ENCODE data around the gene KIAA1671. TPM values are rescaled to one million over a fixed set of nuclear protein-coding genes. Genes with fewer than 3 reads are reported as not detected.

Gene KIAA1671
- total RNA-seq, 1 experiment from 2014 or later = 68.1 TPM

GRCh38 chr22:25114369-25115362 lies 162.2 kb downstream of the KIAA1671 start:
- Mint-ChIP-seq H3K4me3 (ENCODE audit: unreplicated experiment) (peak overlapping the region; percentile 34), H3K9me3 (ENCODE audit: unreplicated experiment) (no peaks in the 10 kb centered on the region), H3K36me3 (ENCODE audit: insufficient read depth, unreplicated experiment) (peaks cover 41% of the 10 kb centered on the region), H3K4me1 (ENCODE audit: insufficient read depth, unreplicated experiment) (peaks cover 33% of the 10 kb centered on the region), H3K27ac (ENCODE audit: low read depth, unreplicated experiment) (peak overlapping the region; percentile 84), H3K27me3 (ENCODE audit: insufficient read depth, unreplicated experiment) (no peaks in the 10 kb centered on the region)
- BruUV-seq (replicated peaks) = no TSS peak
- intact Hi-C loops (cut with micrococcal nuclease) = loop anchor here (5.0 kb wide), 2 partner anchors 38 to 53 kb away; no protein-coding TSS in a partner anchor
- DNase-seq (ENCODE audit: unreplicated experiment) = no peak
- ChIA-PET POLR2A (interaction anchor here (1.2 kb wide), 1 partner anchor 40 kb away, joined by 3 read pairs; no protein-coding TSS in a partner anchor), CTCF (interaction anchor here (0.7 to 0.8 kb wide), 2 partner anchors 15 to 21 kb away, joined by 3 read pairs; no protein-coding TSS in a partner anchor)
- TF ChIP-seq CTCF (IDR thresholded peaks at IDR 0.05; ENCODE audit: unreplicated experiment) = no peak

GRCh38 chr22:25119609-25120008 lies 167.1 kb downstream of the KIAA1671 start:
- ChIA-PET POLR2A (no interaction called here), CTCF (no interaction called here)
- H3K27me3 Mint-ChIP-seq (ENCODE audit: insufficient read depth, unreplicated experiment) = no peaks in the 10 kb centered on the region
- intact Hi-C loops (cut with micrococcal nuclease) = no loop called here
- BruUV-seq (replicated peaks) = no TSS peak
- no peaks in the 10 kb centered on the region for H3K9me3 Mint-ChIP-seq (ENCODE audit: unreplicated experiment)
- DNase-seq (ENCODE audit: unreplicated experiment) = no peak
- H3K4me1 Mint-ChIP-seq (ENCODE audit: insufficient read depth, unreplicated experiment) = peaks cover 22% of the 10 kb centered on the region
- peak overlapping the region; percentile 81 for H3K27ac Mint-ChIP-seq (ENCODE audit: low read depth, unreplicated experiment)
- H3K36me3 Mint-ChIP-seq (ENCODE audit: insufficient read depth, unreplicated experiment) = peaks cover 50% of the 10 kb centered on the region
- no peak overlapping the region for H3K4me3 Mint-ChIP-seq (ENCODE audit: unreplicated experiment)
- no peak for TF ChIP-seq CTCF (IDR thresholded peaks at IDR 0.05; ENCODE audit: unreplicated experiment)

GRCh38 chr22:25120093-25120561 lies 167.6 kb downstream of the KIAA1671 start:
- Mint-ChIP-seq H3K27me3 (ENCODE audit: insufficient read depth, unreplicated experiment) (no peaks in the 10 kb centered on the region), H3K36me3 (ENCODE audit: insufficient read depth, unreplicated experiment) (peaks cover 54% of the 10 kb centered on the region), H3K27ac (ENCODE audit: low read depth, unreplicated experiment) (peak overlapping the region; percentile 81), H3K4me3 (ENCODE audit: unreplicated experiment) (no peak overlapping the region), H3K4me1 (ENCODE audit: insufficient read depth, unreplicated experiment) (peaks cover 17% of the 10 kb centered on the region), H3K9me3 (ENCODE audit: unreplicated experiment) (no peaks in the 10 kb centered on the region)
- BruUV-seq (replicated peaks) = no TSS peak
- no peak for DNase-seq (ENCODE audit: unreplicated experiment)
- CTCF ChIA-PET = no interaction called here
- intact Hi-C loops (cut with micrococcal nuclease) = no loop called here
- no peak for TF ChIP-seq CTCF (IDR thresholded peaks at IDR 0.05; ENCODE audit: unreplicated experiment)
- POLR2A ChIA-PET = no interaction called here

- intact Hi-C loops (cut with micrococcal nuclease) = no loop called here
- H3K36me3 Mint-ChIP-seq (ENCODE audit: insufficient read depth, unreplicated experiment) = peaks cover 51% of the 10 kb centered on the region
- no peak for TF ChIP-seq CTCF (IDR thresholded peaks at IDR 0.05; ENCODE audit: unreplicated experiment)
- H3K4me3 Mint-ChIP-seq (ENCODE audit: unreplicated experiment) = no peak overlapping the region
- no peaks in the 10 kb centered on the region for H3K27me3 Mint-ChIP-seq (ENCODE audit: insufficient read depth, unreplicated experiment)
- BruUV-seq (replicated peaks) = no TSS peak
- no peaks in the 10 kb centered on the region for H3K9me3 Mint-ChIP-seq (ENCODE audit: unreplicated experiment)
- CTCF ChIA-PET = no interaction called here
- DNase-seq (ENCODE audit: unreplicated experiment) = no peak
- POLR2A ChIA-PET = interaction anchor here (0.9 kb wide), 1 partner anchor 68 kb away, joined by 3 read pairs; no protein-coding TSS in a partner anchor
- H3K27ac Mint-ChIP-seq (ENCODE audit: low read depth, unreplicated experiment) = peak overlapping the region; percentile 81
- peaks cover 15% of the 10 kb centered on the region for H3K4me1 Mint-ChIP-seq (ENCODE audit: insufficient read depth, unreplicated experiment)
Measured at GRCh38 chr22:25120761-25121212, 168.3 kb downstream of the KIAA1671 start.

All from MCF 10A (cell line).